Cardiac fibroblast (primary cell): Measurements from ENCODE around the gene PEAK1.

ENCODE experiments used
- DNase-seq, 2 donors: peaks; one replicate each; pipeline versions ENCODE4 v3.0.0 to v3.0.0-alpha.2; 2010; ENCODE audit warnings: low read depth in 2 of 2
- H3K4me3 ChIP-seq, 2 donors: replicated peaks in 1 of 2; 1 replicate in 1 of 2; 2 replicates in 1 of 2; pipeline ENCODE4 v1.5.1; 2011; ENCODE audit warnings: low read depth in 2 of 2, low read length in 2 of 2, mild to moderate bottlenecking in 2 of 2, moderate library complexity in 1 of 2
- TF ChIP-seq, protein P1 (sequence below): IDR thresholded peaks from one replicate; pipeline ENCODE4 v1.5.1; 2011; ENCODE audit warnings: low read depth, mild to moderate bottlenecking, low read length, inconsistent platforms

The PEAK1 gene

DNA sequence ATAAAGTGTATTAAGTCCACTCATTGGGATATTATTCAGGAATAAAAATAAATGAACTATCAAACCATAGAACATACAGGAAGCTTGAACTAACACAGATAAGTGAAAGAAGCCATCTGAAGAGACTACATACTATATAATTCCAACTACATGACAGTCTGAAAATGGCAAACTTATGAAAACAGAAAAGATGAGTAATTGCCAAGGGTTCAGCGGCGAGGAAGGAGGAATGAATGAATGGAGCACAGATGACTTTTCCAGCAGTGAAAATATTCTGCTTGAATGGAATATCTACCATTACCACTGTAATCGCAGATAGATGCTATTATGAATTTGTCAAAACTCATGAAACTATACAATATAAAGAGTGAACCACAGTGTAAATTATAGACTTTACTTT, 79.7 kb downstream of the PEAK1 start:
- TF ChIP-seq, protein P1, sequence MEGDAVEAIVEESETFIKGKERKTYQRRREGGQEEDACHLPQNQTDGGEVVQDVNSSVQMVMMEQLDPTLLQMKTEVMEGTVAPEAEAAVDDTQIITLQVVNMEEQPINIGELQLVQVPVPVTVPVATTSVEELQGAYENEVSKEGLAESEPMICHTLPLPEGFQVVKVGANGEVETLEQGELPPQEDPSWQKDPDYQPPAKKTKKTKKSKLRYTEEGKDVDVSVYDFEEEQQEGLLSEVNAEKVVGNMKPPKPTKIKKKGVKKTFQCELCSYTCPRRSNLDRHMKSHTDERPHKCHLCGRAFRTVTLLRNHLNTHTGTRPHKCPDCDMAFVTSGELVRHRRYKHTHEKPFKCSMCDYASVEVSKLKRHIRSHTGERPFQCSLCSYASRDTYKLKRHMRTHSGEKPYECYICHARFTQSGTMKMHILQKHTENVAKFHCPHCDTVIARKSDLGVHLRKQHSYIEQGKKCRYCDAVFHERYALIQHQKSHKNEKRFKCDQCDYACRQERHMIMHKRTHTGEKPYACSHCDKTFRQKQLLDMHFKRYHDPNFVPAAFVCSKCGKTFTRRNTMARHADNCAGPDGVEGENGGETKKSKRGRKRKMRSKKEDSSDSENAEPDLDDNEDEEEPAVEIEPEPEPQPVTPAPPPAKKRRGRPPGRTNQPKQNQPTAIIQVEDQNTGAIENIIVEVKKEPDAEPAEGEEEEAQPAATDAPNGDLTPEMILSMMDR = no peak
- H3K4me3 ChIP-seq = no peak overlapping the region
- DNase-seq = peak in 1 of 2 donors; percentile 37

- no peak for DNase-seq
- TF ChIP-seq, protein P1 = no peak
Measured at GRCh38 chr15:77336006-77336405, 83.9 kb downstream of the PEAK1 start.

DNA sequence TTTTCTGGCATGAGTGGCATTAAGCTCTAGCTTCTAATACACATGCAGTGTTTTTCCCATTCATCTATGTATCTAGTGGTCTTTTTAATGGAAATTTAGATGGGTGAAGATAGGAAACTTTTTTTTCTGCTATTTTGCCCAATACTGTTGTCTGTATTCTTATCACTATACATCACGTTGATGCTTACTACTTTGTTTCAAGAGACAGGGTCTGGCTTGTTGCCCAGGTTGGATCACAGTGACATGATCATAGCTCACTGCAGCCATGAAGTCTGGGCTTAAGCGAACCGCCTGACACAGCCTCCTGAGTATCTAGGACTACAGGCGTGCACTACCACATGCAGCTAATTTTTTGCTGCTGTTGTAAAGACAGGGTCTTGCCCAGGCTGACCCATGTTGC, 84.6 kb downstream of the PEAK1 start:
- TF ChIP-seq, protein P1 = no peak
- DNase-seq = peak; percentile 35 to 61

More at GRCh38 chr15:77336006-77336405, 83.9 kb downstream of the PEAK1 start:
- H3K4me3 ChIP-seq = no peak overlapping the region

DNA sequence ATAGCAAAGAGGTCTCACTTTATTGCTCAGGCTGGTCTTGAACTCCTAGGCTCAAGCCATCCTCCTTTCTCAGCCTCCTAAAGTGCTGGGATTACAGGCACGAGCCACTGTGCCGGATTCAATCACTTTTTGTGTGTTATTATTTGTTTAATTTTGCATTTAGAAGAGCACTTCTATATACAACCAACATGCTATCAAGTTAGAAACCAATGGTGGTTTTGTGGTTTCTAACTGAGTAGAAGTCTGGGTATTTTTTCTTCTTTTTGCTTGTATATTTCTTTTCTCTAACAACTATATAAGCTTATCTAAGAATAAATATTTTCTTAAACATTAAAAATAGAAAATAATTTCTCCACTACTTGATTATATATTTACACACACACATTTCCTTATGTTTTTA, 86.7 kb downstream of the PEAK1 start:
- no peak for DNase-seq
- no peak overlapping the region for H3K4me3 ChIP-seq
- TF ChIP-seq, protein P1 = no peak

More for the DNA sequence above, 84.6 kb downstream of the PEAK1 start:
- H3K4me3 ChIP-seq = no peak overlapping the region

DNA sequence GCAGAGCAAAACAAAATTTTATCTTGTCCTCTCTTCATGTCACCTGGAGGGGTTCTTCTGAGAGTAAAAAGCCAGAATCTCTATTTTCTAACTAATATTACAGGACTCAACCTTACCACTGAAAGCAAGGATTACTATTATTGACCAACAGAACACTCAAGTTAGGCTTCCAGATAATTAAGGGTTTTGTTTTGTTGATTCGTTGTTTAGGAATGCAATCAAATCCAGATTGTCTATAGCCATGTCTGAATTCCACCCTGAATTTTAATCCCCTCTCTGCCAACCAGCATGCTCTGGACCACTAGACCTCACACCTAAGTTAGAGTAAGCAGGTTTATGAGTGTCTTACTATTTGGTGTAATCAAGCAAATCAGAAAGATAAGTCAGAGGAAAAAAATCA, 90.7 kb downstream of the PEAK1 start:
- TF ChIP-seq, protein P1 = no peak
- H3K4me3 ChIP-seq = no peak overlapping the region
- DNase-seq = no peak

DNA sequence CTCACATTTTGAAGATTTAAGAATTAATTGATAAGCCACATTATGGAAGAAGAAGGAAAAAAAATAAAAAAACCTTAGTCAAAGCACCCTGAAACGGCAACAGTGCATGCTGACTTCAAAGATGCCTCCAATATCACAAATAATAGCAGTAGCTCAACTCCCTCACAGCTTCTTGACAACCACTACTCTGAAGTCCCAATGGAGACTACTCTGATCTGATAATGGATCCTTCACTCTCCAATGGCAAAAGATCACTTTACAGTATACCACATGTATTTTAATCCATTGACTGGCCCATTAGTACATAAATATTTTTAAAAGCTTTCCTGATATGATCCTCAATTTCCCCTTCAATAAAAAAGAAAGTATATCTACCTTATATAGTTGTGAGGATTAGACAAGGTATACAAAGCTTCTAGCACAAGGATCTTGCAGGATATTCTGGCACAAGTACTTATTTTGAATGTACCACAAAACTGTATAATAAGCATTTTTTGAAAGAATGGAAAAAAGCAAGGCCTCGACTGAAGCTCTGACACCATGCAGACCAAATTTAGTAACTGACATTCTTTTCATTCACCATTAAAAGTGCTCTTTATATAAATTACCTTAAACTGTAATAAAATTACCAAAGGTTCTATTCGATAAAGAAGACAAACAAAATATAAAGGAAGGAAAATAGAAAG, 91.9 kb downstream of the PEAK1 start:
- no peak overlapping the region for H3K4me3 ChIP-seq
- TF ChIP-seq, protein P1 = no peak
- no peak for DNase-seq

DNA sequence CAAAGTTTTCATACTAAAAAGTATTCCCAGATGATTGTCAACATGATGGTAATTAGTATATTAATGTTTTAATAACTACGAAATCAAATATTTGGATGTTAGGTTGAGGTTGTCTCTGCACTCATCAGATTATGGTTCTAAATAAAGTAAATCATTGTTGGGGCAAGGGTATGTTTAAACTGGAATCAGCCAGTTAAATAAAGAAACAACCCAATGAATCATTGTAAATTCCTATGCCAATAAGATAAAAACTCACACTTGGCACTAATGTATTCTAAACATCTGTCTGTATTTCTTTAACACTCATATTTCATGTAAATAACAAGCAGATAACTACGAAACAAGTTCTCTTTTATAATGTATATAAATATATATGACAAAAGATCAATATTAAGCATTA, 92.7 kb downstream of the PEAK1 start:
- DNase-seq = peak in 1 of 2 donors; percentile 20

More for the DNA sequence above, 92.7 kb downstream of the PEAK1 start:
- H3K4me3 ChIP-seq = no peak overlapping the region
- TF ChIP-seq, protein P1 = no peak
